H9 (cell line): ENCODE measurements around the gene TMEM135. TPM values are rescaled to one million over a fixed set of nuclear protein-coding genes. Genes with fewer than 3 reads are reported as not detected.

Experiments
- DNase-seq: peaks from one replicate; pipeline ENCODE4 v3.0.0-alpha.2; 2017
- H2AFZ ChIP-seq: one replicate; pipeline ENCODE4 v1.6.1; 2013; ENCODE audit warnings: mild to moderate bottlenecking, low read length, control low read depth, moderate library complexity
- H2AK5ac ChIP-seq: 2 replicates; pipeline ENCODE4 v1.6.1; 2013; ENCODE audit warnings: low read length, control low read depth, mixed read lengths; ENCODE audit not compliant: insufficient read length
- H2BK120ac ChIP-seq: one replicate; pipeline ENCODE4 v1.6.1; 2013; ENCODE audit warnings: low read depth, mild to moderate bottlenecking, low read length, control low read depth, inconsistent platforms; ENCODE audit not compliant: poor library complexity, severe bottlenecking
- H2BK12ac ChIP-seq: 2 replicates; pipeline ENCODE4 v1.6.1; 2013; ENCODE audit warnings: low read length, control low read depth, mixed read lengths, low read depth; ENCODE audit not compliant: insufficient read length
- H2BK15ac ChIP-seq: 2 replicates; pipeline ENCODE4 v1.6.1; 2013; ENCODE audit warnings: low read depth, low read length, control low read depth
- H2BK20ac ChIP-seq: one replicate; pipeline ENCODE4 v1.6.1; 2013; ENCODE audit warnings: low read depth, mild to moderate bottlenecking, low read length, control low read depth, inconsistent platforms; ENCODE audit not compliant: poor library complexity, severe bottlenecking
- H2BK5ac ChIP-seq: 2 replicates; pipeline ENCODE4 v1.6.1; 2013; ENCODE audit warnings: low read length, control low read depth, mixed read lengths; ENCODE audit not compliant: insufficient read length
- H3K14ac ChIP-seq: 2 replicates; pipeline ENCODE4 v1.6.1; 2013; ENCODE audit warnings: low read length, control low read depth; ENCODE audit not compliant: insufficient read depth
- H3K18ac ChIP-seq: 2 replicates; pipeline ENCODE4 v1.6.1; 2013; ENCODE audit warnings: low read depth, mild to moderate bottlenecking, mixed read lengths, low read length, control low read depth; ENCODE audit not compliant: insufficient read length
- H3K23ac ChIP-seq: 2 replicates; pipeline ENCODE4 v1.6.1; 2013; ENCODE audit warnings: low read length, control low read depth, mixed read lengths, low read depth; ENCODE audit not compliant: insufficient read length
- H3K23me2 ChIP-seq: 2 replicates; pipeline ENCODE4 v1.6.1; 2013; ENCODE audit warnings: low read depth, mild to moderate bottlenecking, mixed read lengths, low read length, control low read depth; ENCODE audit not compliant: insufficient read length, poor library complexity, severe bottlenecking
- H3K27ac ChIP-seq: 2 replicates; pipeline ENCODE4 v1.5.1; 2013; ENCODE audit warnings: low read length, control low read depth, mixed read lengths, low read depth; ENCODE audit not compliant: insufficient read length
- H3K27me3 ChIP-seq: 2 replicates; pipeline ENCODE4 v1.6.1; 2013; ENCODE audit warnings: low read length, control low read depth, inconsistent platforms; ENCODE audit not compliant: insufficient read depth
- H3K4ac ChIP-seq: 2 replicates; pipeline ENCODE4 v1.6.1; 2013; ENCODE audit warnings: low read depth, mild to moderate bottlenecking, control low read depth, inconsistent platforms, low read length, moderate library complexity
- H3K4me1 ChIP-seq: 2 replicates; pipeline ENCODE4 v1.6.1; 2013; ENCODE audit warnings: low read length, control low read depth, inconsistent platforms; ENCODE audit not compliant: insufficient read depth
- H3K4me2 ChIP-seq: 2 replicates; pipeline ENCODE4 v1.6.1; 2013; ENCODE audit warnings: low read length, control low read depth, mixed read lengths; ENCODE audit not compliant: insufficient read length, insufficient read depth
- H3K56ac ChIP-seq: 2 replicates; pipeline ENCODE4 v1.6.1; 2013; ENCODE audit warnings: low read depth, mild to moderate bottlenecking, mixed read lengths, low read length, control low read depth; ENCODE audit not compliant: insufficient read length
- H3K79me1 ChIP-seq: 2 replicates; pipeline ENCODE4 v1.6.1; 2013; ENCODE audit warnings: low read depth, mild to moderate bottlenecking, moderate library complexity, low read length, control low read depth, inconsistent platforms; ENCODE audit not compliant: insufficient read depth, poor library complexity, severe bottlenecking
- H3K79me2 ChIP-seq: 2 replicates; pipeline ENCODE4 v1.6.1; 2013; ENCODE audit warnings: low read length, control low read depth, inconsistent platforms; ENCODE audit not compliant: insufficient read depth
- H3K9ac ChIP-seq: 2 replicates; pipeline ENCODE4 v1.6.1; 2013; ENCODE audit warnings: low read length, control low read depth, mixed read lengths; ENCODE audit not compliant: insufficient read length; ENCODE audit errors: extremely low read depth
- H3K9me3 ChIP-seq: one replicate; pipeline ENCODE4 v1.6.1; 2013; ENCODE audit warnings: low read depth, low read length, inconsistent platforms; ENCODE audit not compliant: control insufficient read depth
- H3T11ph ChIP-seq: one replicate; pipeline ENCODE4 v1.6.1; 2013; ENCODE audit warnings: mild to moderate bottlenecking, low read length, control low read depth, inconsistent platforms
- H4K20me1 ChIP-seq: one replicate; pipeline ENCODE4 v1.6.1; 2013; ENCODE audit not compliant: control insufficient read depth, insufficient read length, insufficient read depth
- H4K5ac ChIP-seq: 2 replicates; pipeline ENCODE4 v1.6.1; 2013; ENCODE audit warnings: low read depth, mild to moderate bottlenecking, mixed read lengths, low read length, control low read depth; ENCODE audit not compliant: insufficient read length
- H4K8ac ChIP-seq: replicated peaks from 2 replicates; pipeline ENCODE4 v1.6.1; 2013; ENCODE audit warnings: low read length, control low read depth, mixed read lengths, low read depth; ENCODE audit not compliant: insufficient read length
- H4K91ac ChIP-seq: 2 replicates; pipeline ENCODE4 v1.6.1; 2013; ENCODE audit warnings: low read depth, mild to moderate bottlenecking, moderate library complexity, mixed read lengths, low read length, control low read depth; ENCODE audit not compliant: insufficient read length
- H3K27ac Mint-ChIP-seq, 3 experiments: 2 replicates in 2 of 3; 3 replicates in 1 of 3; pipeline ENCODE4 v1.8.0; 2020 to 2021; ENCODE audit warnings: mixed read lengths in 3 of 3, mild to moderate bottlenecking in 1 of 3, moderate library complexity in 1 of 3
- H3K27me3 Mint-ChIP-seq: 2 replicates; pipeline ENCODE4 v1.8.0; 2021; ENCODE audit warnings: low read depth, mild to moderate bottlenecking, moderate library complexity, mixed read lengths
- H3K36me3 Mint-ChIP-seq, 3 experiments: 2 replicates in 2 of 3; 3 replicates in 1 of 3; pipeline ENCODE4 v1.8.0; 2020 to 2021; ENCODE audit warnings: low read depth in 3 of 3, mixed read lengths in 3 of 3; ENCODE audit not compliant: insufficient read depth in 1 of 3
- H3K4me1 Mint-ChIP-seq, 2 experiments: 2 replicates each; pipeline ENCODE4 v1.8.0; 2020; ENCODE audit warnings: mixed read lengths in 2 of 2
- H3K4me3 Mint-ChIP-seq, 2 experiments: 2 replicates in 1 of 2; 3 replicates in 1 of 2; pipeline ENCODE4 v1.8.0; 2020 to 2021; ENCODE audit warnings: mild to moderate bottlenecking in 2 of 2, mixed read lengths in 2 of 2, moderate library complexity in 1 of 2
- H3K9me3 Mint-ChIP-seq, 2 experiments: 2 replicates in 1 of 2; 3 replicates in 1 of 2; pipeline ENCODE4 v1.8.0; 2020; ENCODE audit warnings: mild to moderate bottlenecking in 2 of 2, mixed read lengths in 2 of 2, moderate library complexity in 1 of 2
- CTCF ChIP-seq: fragments of 200-600 bp; sonication (generic); conservative IDR thresholded peaks from 3 replicates; pipeline ENCODE4 v1.8.0; 2021; ENCODE audit warnings: antibody characterized with exemption, mild to moderate bottlenecking
- WGBS: extraction: QIAGEN DNeasy Blood & Tissue Kit; methylation state at CpG from one replicate; pipeline ENCODE4 v1.1.7; 2013; ENCODE audit warnings: missing lambda C conversion rate, low lambda C conversion rate, mixed read lengths; ENCODE audit not compliant: insufficient read length; ENCODE audit errors: extremely low coverage; 5-methylcytosine and 5-hydroxymethylcytosine counted together
- total RNA-seq: library from RNA; stranded (reverse); gene quantifications from 2 replicates; pipeline ENCODE4 v1.2.1, GENCODE V29; 2021

TMEM135 gene
- total RNA-seq, 1 experiment from 2014 or later = 25.2 TPM

GRCh38 chr11:87063982-87064381, 26.2 kb downstream of the TMEM135 start:
- Histone ChIP-seq H2BK20ac (no peak overlapping the region), H4K91ac (no peak overlapping the region), H3K9me3 (no peaks in the 10 kb centered on the region), H3K4me1 (no peaks in the 10 kb centered on the region), H2AFZ (no peak overlapping the region), H3K4ac (no peak overlapping the region), H3K79me1 (no peaks in the 10 kb centered on the region), H3K18ac (no peak overlapping the region), H3K79me2 (no peaks in the 10 kb centered on the region), H3K56ac (no peak overlapping the region), H4K5ac (no peak overlapping the region), H3K23ac (no peak overlapping the region), H2BK5ac (no peak overlapping the region), H2BK120ac (no peak overlapping the region), H3K9ac (no peak overlapping the region), H4K8ac (no peak overlapping the region), H2AK5ac (no peak overlapping the region), H3K27me3 (no peaks in the 10 kb centered on the region), H3K4me2 (no peak overlapping the region), H3K23me2 (no peaks in the 10 kb centered on the region), H3K27ac (no peak overlapping the region), H2BK12ac (no peak overlapping the region), H4K20me1 (no peaks in the 10 kb centered on the region), H3T11ph (no peak overlapping the region), H3K14ac (no peak overlapping the region), H2BK15ac (no peak overlapping the region)
- DNase-seq = no peak
- no CpG with 5 or more reads among the region's 2 CpGs for WGBS
- no peak overlapping the region for H3K27ac Mint-ChIP-seq
- H3K27me3 Mint-ChIP-seq = no peaks in the 10 kb centered on the region
- no peaks in the 10 kb centered on the region for H3K36me3 Mint-ChIP-seq
- H3K9me3 Mint-ChIP-seq = no peaks in the 10 kb centered on the region
- TF ChIP-seq CTCF = no peak
- no peak overlapping the region for H3K4me3 Mint-ChIP-seq
- H3K4me1 Mint-ChIP-seq = peaks cover 0 to 7% of the 10 kb centered on the region in 2 experiments; a peak in 2 of 4 replicates
